GM12872 (cell line): ENCODE data around the gene GDPD3.

ENCODE experiments used
- TF ChIP-seq, protein P1 (sequence below): IDR thresholded peaks from 3 replicates; pipeline ENCODE4 v1.5.1; 2011; ENCODE audit warnings: low read depth, mild to moderate bottlenecking, low read length, moderate library complexity; ENCODE audit not compliant: insufficient read depth

GDPD3 gene

DNA sequence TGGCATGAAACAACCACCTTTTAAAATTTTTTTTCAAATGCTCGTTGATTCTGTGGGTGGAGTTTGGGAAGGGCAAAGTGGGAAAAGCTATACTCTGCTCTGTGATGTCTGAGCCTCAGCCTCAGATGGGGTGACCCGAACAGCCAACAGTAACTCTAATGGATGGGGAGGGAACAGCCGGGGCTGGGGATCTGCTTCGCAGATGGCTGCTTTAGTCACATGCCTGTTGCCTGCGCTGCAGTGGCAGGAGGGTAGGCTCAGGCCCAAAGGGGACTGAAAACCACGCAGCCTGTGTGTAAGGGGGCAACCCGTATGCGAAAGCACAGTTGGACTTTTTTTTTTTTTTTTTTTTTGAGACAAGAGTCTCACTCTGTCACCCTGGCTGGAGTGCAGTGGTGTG lies 24.6 kb upstream of the GDPD3 start:
- TF ChIP-seq, protein P1, sequence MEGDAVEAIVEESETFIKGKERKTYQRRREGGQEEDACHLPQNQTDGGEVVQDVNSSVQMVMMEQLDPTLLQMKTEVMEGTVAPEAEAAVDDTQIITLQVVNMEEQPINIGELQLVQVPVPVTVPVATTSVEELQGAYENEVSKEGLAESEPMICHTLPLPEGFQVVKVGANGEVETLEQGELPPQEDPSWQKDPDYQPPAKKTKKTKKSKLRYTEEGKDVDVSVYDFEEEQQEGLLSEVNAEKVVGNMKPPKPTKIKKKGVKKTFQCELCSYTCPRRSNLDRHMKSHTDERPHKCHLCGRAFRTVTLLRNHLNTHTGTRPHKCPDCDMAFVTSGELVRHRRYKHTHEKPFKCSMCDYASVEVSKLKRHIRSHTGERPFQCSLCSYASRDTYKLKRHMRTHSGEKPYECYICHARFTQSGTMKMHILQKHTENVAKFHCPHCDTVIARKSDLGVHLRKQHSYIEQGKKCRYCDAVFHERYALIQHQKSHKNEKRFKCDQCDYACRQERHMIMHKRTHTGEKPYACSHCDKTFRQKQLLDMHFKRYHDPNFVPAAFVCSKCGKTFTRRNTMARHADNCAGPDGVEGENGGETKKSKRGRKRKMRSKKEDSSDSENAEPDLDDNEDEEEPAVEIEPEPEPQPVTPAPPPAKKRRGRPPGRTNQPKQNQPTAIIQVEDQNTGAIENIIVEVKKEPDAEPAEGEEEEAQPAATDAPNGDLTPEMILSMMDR = no peak

DNA sequence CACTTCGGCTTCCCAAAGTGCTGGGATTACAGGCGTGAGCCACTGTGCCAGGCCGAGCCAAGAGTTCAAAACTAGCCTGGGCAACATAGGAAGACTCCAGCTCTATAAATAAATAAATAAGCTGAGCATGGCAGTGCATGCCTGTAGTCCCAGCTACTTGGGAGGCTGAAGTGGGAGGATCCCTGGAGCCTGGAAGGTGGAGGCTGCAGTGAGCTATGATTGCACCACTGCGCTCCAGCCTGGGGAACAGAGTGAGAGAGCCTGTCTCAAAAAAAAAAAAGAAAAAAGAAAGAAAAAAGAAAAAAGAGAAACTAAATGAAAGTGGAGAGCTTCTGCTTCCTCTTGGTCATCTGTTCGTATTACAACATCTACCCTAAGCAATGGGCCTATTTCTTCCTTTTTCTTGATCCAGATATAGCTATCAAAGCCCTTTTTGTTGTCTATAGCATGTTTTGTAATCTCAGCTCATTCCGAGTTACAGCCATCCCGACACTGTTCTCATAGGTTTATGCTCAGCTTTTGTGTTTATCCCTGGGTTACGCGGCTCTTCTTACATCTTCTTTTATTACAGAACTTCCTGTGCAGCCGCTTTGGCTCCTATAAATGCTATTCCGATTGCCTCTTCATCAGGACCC lies 23.8 kb upstream of the GDPD3 start:
- TF ChIP-seq, protein P1 = no peak

DNA sequence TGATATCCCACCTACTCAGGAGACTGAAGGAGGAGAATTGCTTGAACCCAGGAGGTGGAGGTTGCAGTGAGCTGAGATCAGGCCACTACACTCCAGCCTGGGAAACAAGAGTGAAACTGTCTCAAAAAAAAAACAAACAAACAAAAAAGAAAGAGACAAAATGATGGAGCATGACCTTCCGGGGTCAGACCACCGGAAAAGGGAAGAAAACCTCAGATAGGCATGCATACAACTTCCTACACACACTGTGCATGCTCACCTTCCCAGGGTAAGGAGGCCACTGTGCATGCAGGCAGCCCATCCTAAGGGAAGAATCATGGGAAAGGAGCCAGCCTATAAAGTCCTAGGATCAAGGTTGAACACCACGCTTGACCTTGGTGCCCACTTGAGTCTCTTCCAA lies 19.3 kb upstream of the GDPD3 start:
- TF ChIP-seq, protein P1 = no peak

- TF ChIP-seq, protein P1 = no peak
Measured at GRCh38 chr16:30131869-30132475, 18.6 kb upstream of the GDPD3 start.

DNA sequence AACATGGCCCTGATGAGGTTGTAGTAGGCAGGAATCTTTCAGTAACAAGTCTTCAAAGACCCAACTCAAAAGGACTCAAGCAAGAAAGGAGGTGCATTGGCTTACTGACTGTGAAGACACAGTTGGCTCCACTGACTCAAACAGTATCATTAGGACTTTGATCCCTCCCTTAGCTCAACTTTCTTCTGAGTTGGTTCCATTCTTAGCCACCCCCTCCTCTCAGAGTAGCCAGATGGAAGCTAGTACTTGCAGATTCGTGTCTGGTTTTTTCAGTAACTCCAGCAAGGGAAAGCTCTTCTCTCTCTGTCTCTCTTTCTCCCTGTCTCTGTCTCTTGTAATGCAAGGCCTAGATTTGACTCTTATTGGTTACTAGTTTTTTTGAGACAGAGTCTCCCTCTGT lies 14.7 kb upstream of the GDPD3 start:
- TF ChIP-seq, protein P1 = no peak

DNA sequence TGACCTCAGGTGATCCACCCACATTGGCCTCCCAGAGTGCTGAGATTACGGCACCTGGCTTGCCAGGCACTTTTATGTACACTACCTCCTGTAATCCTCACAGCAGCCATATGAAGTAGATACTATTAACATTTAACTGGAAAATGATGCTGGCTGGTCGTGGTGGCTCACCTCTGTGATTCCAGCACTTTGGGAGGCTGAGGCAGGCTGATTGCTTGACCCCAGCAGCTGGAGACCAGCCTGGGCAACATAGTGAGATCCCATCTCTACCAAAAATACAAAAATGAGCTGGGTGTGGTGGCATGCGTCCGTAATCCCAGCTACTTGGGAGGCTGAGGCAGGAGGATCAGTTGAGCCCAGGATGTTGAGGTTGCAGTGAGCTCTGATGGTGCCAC lies 11.6 kb upstream of the GDPD3 start:
- TF ChIP-seq, protein P1 = no peak

GRCh38 chr16:30122604-30123160 lies 9.3 kb upstream of the GDPD3 start:
- TF ChIP-seq, protein P1 = no peak
